ENCODE results near the gene RRP15. TPM values are rescaled to one million over a fixed set of nuclear protein-coding genes. Genes with fewer than 3 reads are reported as not detected.
"Not testable (repeated sequence)": the region's sequence is repeated elsewhere in the genome, so short reads cannot be mapped to it uniquely, and the experiment has no call there.

Gene RRP15
- total and polyA plus RNA-seq, 9 donors: 10.7 to 20.7 (median 17.9) TPM

DNA sequence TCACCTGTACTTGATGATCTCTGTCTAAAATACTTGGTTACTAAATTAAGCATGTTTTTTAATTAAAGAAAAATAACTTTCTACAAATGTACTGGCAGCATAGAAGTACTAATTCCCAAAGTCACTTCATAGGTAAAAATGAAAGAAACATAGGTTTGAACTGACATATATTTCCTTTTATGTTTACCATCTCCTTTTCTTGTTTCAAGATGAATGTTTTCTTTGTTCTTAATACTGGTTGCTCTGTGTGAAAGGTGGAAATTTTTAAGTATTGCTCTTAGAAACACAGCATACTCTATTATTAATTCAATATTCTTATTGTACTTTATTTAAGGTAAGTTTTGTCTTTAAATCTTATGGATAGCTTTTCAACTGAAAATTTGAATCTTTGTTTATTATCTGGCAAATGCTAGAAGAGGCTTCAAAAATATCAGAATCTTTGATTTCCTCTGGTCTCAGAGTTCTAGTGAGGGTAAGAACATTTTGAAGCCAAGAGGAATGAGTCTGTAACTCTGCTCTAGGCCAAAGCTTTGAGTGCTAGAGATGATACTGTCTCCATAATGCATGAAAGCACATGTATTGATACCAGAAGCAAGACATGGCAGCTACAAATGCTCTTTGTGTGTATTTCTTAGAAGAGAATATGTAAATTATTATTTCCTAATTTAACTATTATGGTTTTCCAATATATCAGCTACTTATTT lies 18.2 kb downstream of the RRP15 start:
- Histone ChIP-seq H3K27ac (ENCODE audit: low read length) (no peak overlapping the region), H3K4me3 (ENCODE audit: low read length) (no peak overlapping the region), H3K27me3 (ENCODE audit: control insufficient read depth, insufficient read depth, low read length) (no peaks in the 10 kb centered on the region), H3K4me1 (ENCODE audit: control insufficient read depth, insufficient read depth, low read length) (no peaks in the 10 kb centered on the region), H3K36me3 (ENCODE audit: control insufficient read depth, insufficient read depth, low read length) (peaks cover 11% of the 10 kb centered on the region), H3K9me3 (replicated peaks; ENCODE audit: control insufficient read depth, low read depth, low read length) (no peaks in the 10 kb centered on the region)
- no peak for DNase-seq

DNA sequence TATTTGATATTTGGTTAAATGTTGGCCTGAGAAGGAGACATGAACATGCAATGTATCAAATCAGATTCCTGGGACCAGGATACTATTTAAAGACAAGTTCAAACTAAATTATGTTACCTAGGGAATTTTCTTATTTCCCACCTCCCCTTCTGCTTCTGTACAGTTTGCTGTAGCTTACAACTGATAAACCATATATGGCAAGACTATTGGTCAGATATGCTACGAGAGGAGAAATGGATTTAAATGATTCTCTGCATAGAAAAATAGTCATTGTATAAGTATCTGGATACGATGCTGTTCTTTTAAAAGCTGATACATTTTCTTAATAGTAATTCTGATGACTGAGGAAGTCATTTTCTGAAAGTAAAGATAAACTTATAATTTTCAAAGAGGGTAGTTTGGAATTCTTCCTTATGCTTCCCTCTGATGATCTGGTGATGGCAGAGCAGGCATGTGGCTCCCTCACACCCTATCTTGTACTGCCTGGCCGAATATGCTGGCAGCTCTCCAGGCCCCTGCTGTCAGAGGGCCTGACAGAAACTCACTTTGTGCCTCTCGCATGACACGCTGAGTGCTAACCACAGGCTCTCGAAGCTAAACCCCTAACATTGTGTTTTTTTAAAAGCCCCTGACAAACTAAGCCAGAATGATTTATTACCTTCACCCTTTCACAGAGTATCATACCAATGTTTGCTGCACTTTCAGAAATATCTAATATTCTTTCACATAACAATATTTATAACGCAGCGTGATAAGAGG lies 19.4 kb downstream of the RRP15 start:
- H3K4me3 ChIP-seq (ENCODE audit: low read length): no peak overlapping the region
- H3K9me3 ChIP-seq (replicated peaks; ENCODE audit: control insufficient read depth, low read depth, low read length): no peaks in the 10 kb centered on the region
- peaks cover 11% of the 10 kb centered on the region for H3K36me3 ChIP-seq (ENCODE audit: control insufficient read depth, insufficient read depth, low read length)
- H3K27me3 ChIP-seq (ENCODE audit: control insufficient read depth, insufficient read depth, low read length): no peaks in the 10 kb centered on the region
- H3K4me1 ChIP-seq (ENCODE audit: control insufficient read depth, insufficient read depth, low read length): no peaks in the 10 kb centered on the region
- H3K27ac ChIP-seq (ENCODE audit: low read length): no peak overlapping the region
- DNase-seq: peak; percentile 56
- 36% methylated on average over 4 of the region's 8 CpGs for WGBS (ENCODE audit: insufficient coverage)

DNA sequence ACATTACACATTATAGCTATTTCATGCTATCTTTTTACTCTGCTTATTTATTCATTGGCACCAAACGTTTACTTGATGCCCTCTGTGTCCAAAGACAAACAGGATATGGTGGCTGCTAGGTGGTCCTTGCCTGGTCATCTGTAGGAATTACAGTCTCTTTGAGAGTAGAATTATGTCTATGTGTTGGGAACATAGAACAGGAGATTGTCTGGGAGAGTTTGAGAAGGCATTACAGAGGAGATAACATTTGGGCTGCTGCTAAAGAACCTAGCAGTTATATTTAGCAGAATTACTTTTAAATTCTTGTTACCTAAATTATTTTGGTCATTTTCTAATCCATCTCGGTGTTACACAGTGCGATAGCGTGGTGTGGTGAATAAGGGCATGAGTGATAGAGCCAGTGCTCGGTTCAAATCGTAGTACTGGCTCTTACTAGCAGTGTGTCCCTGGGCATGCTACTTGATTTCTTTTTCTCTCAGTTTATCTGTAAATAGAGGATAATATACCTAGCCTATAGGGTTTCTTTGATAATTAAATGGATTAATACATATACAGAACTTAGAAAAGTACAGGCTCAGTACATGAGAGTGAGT lies 20.5 kb downstream of the RRP15 start:
- no peaks in the 10 kb centered on the region for H3K9me3 ChIP-seq (replicated peaks; ENCODE audit: control insufficient read depth, low read depth, low read length)
- H3K4me1 ChIP-seq (ENCODE audit: control insufficient read depth, insufficient read depth, low read length): no peaks in the 10 kb centered on the region
- H3K27me3 ChIP-seq (ENCODE audit: control insufficient read depth, insufficient read depth, low read length): no peaks in the 10 kb centered on the region
- no peak overlapping the region for H3K4me3 ChIP-seq (ENCODE audit: low read length)
- peaks cover 11% of the 10 kb centered on the region for H3K36me3 ChIP-seq (ENCODE audit: control insufficient read depth, insufficient read depth, low read length)
- no CpG with 5 or more reads among the region's 6 CpGs for WGBS (ENCODE audit: insufficient coverage)
- no peak overlapping the region for H3K27ac ChIP-seq (ENCODE audit: low read length)
- no peak for DNase-seq

DNA sequence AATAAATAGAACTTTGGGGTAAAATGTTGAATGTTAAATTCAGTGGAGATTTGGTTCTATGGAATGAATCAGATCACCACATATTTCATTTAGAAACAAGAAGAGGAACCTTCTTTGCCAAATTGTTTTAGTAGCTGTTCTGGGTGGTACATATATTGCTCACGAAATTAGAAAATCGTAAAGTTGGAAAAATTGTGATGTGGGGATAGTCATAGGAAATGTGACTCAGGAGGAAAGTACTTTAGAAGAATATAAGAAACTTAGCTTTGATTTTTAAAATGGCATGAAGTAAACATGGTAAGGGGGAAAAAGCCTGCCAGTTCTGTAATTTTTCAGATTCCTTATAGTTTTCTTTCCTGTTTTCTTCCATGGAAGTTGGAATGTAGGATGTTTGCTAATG lies 27.4 kb downstream of the RRP15 start:
- Histone ChIP-seq H3K36me3 (ENCODE audit: control insufficient read depth, insufficient read depth, low read length) (peaks cover 3% of the 10 kb centered on the region), H3K4me1 (ENCODE audit: control insufficient read depth, insufficient read depth, low read length) (no peaks in the 10 kb centered on the region), H3K27me3 (ENCODE audit: control insufficient read depth, insufficient read depth, low read length) (no peaks in the 10 kb centered on the region), H3K4me3 (ENCODE audit: low read length) (no peak overlapping the region), H3K27ac (ENCODE audit: low read length) (no peak overlapping the region), H3K9me3 (replicated peaks; ENCODE audit: control insufficient read depth, low read depth, low read length) (no peaks in the 10 kb centered on the region)
- WGBS (ENCODE audit: insufficient coverage): 92% methylated on average over 2 of the region's 2 CpGs
- DNase-seq: no peak

DNA sequence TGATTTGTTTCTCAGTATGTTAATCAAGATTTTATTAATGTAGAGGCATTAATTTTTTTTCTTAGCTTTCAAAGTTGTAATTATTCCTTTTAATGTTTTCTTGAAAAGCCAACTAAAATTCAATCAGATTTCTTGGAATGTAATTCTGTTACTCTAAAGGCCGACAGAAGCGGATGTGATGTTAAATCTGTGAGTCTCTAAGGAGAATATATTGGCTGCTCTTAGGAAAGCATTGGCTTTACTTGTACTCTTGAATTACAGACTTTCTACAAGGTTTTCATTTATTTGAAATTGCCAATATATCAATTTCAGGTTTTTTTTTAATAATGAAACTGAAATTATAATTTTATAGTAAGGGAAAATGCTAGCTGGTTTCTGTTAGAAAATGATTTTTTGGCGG lies 29.2 kb downstream of the RRP15 start:
- 100% methylated on average over 1 of the region's 3 CpGs for WGBS (ENCODE audit: insufficient coverage)

DNA sequence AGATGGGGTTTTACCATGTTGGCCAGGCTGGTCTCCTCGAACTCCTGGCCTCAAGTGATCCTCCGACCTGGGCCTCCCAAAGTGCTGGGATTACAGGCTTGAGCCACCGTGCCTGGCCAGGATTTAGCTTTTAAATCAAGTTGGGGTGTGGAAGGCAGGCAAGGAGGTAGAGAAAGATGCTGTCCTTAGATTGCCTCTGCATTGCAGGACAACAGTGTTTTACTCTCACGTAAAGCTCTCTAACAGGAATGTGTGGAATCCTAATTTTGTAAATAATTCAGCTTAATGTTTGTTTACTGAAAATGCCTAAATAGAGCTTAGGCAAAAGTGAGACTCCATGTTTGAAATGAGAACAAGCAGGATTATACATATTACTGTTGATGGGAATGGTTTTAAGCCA lies 30.5 kb downstream of the RRP15 start:
- no peak overlapping the region for H3K27ac ChIP-seq (ENCODE audit: low read length)
- H3K4me1 ChIP-seq (ENCODE audit: control insufficient read depth, insufficient read depth, low read length): no peaks in the 10 kb centered on the region
- no peaks in the 10 kb centered on the region for H3K27me3 ChIP-seq (ENCODE audit: control insufficient read depth, insufficient read depth, low read length)
- WGBS (ENCODE audit: insufficient coverage): 90% methylated on average over 3 of the region's 4 CpGs
- no peak overlapping the region for H3K4me3 ChIP-seq (ENCODE audit: low read length)
- peaks cover 3% of the 10 kb centered on the region for H3K36me3 ChIP-seq (ENCODE audit: control insufficient read depth, insufficient read depth, low read length)
- DNase-seq: no peak
- H3K9me3 ChIP-seq (replicated peaks; ENCODE audit: control insufficient read depth, low read depth, low read length): no peaks in the 10 kb centered on the region

More for the DNA sequence above, 29.2 kb downstream of the RRP15 start:
- Histone ChIP-seq H3K27ac (ENCODE audit: low read length) (no peak overlapping the region), H3K4me1 (ENCODE audit: control insufficient read depth, insufficient read depth, low read length) (no peaks in the 10 kb centered on the region), H3K36me3 (ENCODE audit: control insufficient read depth, insufficient read depth, low read length) (peaks cover 1% of the 10 kb centered on the region), H3K4me3 (ENCODE audit: low read length) (no peak overlapping the region), H3K9me3 (replicated peaks; ENCODE audit: control insufficient read depth, low read depth, low read length) (no peaks in the 10 kb centered on the region), H3K27me3 (ENCODE audit: control insufficient read depth, insufficient read depth, low read length) (no peaks in the 10 kb centered on the region)
- peak; percentile 77 for DNase-seq

DNA sequence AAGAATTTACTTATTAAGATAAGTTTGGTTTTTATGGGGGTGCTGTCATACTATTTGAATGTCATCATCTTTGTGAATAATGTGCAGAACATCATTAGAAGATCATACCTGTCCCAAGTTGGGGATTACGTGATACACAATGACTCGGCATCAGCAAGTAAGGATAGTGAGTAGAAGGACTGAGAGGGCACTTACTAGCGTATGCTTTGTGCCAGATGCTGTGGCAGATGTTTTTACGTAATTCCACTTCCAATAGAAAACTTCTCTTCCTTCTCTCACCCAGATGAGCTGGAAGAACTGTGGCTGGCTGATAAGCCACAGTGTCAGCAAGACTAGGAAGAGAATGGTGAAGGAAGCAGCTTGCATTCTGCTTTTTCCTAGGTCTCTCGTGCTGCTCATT lies 32.0 kb downstream of the RRP15 start:
- no peaks in the 10 kb centered on the region for H3K9me3 ChIP-seq (replicated peaks; ENCODE audit: control insufficient read depth, low read depth, low read length)
- DNase-seq: no peak

DNA sequence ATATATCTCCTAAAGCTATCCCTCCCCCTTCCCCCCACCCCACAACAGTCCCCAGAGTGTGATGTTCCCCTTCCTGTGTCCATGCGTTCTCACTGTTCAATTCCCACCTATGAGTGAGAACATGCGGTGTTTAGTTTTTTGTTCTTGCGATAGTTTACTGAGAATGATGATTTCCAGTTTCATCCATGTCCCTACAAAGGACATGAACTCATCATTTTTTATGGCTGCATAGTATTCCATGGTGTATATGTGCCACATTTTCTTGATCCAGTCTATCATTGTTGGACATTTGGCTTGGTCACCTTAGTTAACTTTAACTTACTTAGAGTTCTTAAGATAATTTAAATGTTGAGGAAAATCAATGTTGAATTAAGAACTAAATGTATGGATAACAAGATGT lies 35.1 kb downstream of the RRP15 start:
- not testable (repeated sequence) for H3K4me3 ChIP-seq (ENCODE audit: low read length); H3K27ac ChIP-seq (ENCODE audit: low read length); DNase-seq; H3K27me3 ChIP-seq (ENCODE audit: control insufficient read depth, insufficient read depth, low read length); H3K4me1 ChIP-seq (ENCODE audit: control insufficient read depth, insufficient read depth, low read length); H3K9me3 ChIP-seq (replicated peaks; ENCODE audit: control insufficient read depth, low read depth, low read length)
- WGBS (ENCODE audit: insufficient coverage): no CpG with 5 or more reads among the region's 3 CpGs
- H3K36me3 ChIP-seq (ENCODE audit: control insufficient read depth, insufficient read depth, low read length): peaks cover 22% of the 10 kb centered on the region

More for the DNA sequence above, 32.0 kb downstream of the RRP15 start:
- Histone ChIP-seq H3K36me3 (ENCODE audit: control insufficient read depth, insufficient read depth, low read length) (peaks cover 3% of the 10 kb centered on the region), H3K4me1 (ENCODE audit: control insufficient read depth, insufficient read depth, low read length) (no peaks in the 10 kb centered on the region), H3K27ac (ENCODE audit: low read length) (no peak overlapping the region), H3K27me3 (ENCODE audit: control insufficient read depth, insufficient read depth, low read length) (no peaks in the 10 kb centered on the region), H3K4me3 (ENCODE audit: low read length) (no peak overlapping the region)
- WGBS (ENCODE audit: insufficient coverage): no CpG with 5 or more reads among the region's 5 CpGs

DNA sequence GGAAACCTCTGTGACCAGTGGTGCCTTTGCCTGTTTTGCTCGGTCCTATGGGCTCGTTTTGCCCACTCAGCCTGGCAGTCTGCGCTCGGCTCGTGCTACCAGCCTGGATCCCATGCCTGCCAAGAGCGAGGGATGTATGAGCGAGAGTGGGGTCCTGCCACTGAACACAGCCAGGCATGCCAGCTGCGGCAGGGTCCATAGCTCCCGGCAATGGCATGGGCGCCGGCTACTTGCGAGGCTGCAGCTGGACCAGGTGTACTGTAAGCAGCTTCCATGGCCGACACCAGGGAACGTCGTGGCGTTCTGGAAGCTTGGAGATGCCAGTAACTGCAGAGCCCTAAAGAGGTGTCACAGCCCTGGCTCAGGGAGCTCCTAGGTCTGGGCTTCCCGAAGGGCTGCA lies 37.7 kb downstream of the RRP15 start:
- Histone ChIP-seq H3K9me3 (replicated peaks; ENCODE audit: control insufficient read depth, low read depth, low read length) (no peaks in the 10 kb centered on the region), H3K4me1 (ENCODE audit: control insufficient read depth, insufficient read depth, low read length) (no peaks in the 10 kb centered on the region), H3K4me3 (ENCODE audit: low read length) (no peak overlapping the region), H3K27ac (ENCODE audit: low read length) (no peak overlapping the region), H3K36me3 (ENCODE audit: control insufficient read depth, insufficient read depth, low read length) (peaks cover 22% of the 10 kb centered on the region), H3K27me3 (ENCODE audit: control insufficient read depth, insufficient read depth, low read length) (no peaks in the 10 kb centered on the region)
- DNase-seq: no peak
- WGBS (ENCODE audit: insufficient coverage): 95% methylated on average over 16 of the region's 17 CpGs

DNA sequence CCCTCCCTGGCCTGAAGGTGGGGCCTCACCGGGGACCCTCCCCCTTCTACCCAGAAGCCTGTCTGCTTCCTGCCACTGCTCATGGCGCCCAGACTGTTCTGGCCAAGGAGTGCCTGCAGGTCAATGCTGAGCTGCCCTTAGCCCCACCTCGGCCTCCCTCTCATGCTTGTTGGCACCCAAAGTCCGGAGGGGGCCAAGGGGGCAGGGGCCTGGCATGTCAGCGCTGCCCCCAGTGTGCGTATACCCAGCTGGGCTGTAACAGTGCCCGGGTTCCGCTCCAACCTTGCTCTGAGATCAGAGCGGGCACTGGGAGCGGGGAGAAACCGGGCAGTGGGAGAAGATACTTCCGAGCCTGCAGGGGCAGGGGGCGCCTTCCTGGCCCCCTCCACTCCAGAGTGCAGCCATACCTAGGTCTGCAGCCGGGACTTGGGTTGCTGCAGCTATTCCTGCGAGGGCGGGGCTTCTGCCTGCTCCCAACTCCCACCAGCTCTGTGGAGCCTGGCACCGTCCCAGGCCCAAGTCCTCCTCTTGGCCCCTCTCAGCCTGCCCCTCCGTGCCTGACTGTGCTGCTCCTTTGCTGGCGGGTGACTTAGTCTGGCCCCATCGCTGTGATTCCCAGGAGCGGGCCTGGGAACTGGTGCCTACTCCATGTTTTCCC lies 38.6 kb downstream of the RRP15 start:
- H3K4me3 ChIP-seq (ENCODE audit: low read length): no peak overlapping the region
- peaks cover 22% of the 10 kb centered on the region for H3K36me3 ChIP-seq (ENCODE audit: control insufficient read depth, insufficient read depth, low read length)
- H3K27me3 ChIP-seq (ENCODE audit: control insufficient read depth, insufficient read depth, low read length): no peaks in the 10 kb centered on the region
- no peaks in the 10 kb centered on the region for H3K9me3 ChIP-seq (replicated peaks; ENCODE audit: control insufficient read depth, low read depth, low read length)
- no peaks in the 10 kb centered on the region for H3K4me1 ChIP-seq (ENCODE audit: control insufficient read depth, insufficient read depth, low read length)
- WGBS (ENCODE audit: insufficient coverage): 96% methylated on average over 21 of the region's 21 CpGs
- H3K27ac ChIP-seq (ENCODE audit: low read length): no peak overlapping the region
- DNase-seq: no peak

Measured in muscle of leg (tissue), 11 donors.